SK-N-SH (cell line): ENCODE results near the gene SSX2IP.

ENCODE experiments used
- CHD2 ChIP-seq: fragments of 150-350 bp; IDR thresholded peaks from 2 replicates; pipeline ENCODE4 v1.6.1; 2018; ENCODE audit warnings: low read length; ENCODE audit not compliant: partially characterized antibody
- CTCF ChIP-seq: fragments of 200-600 bp; sonication (generic); IDR thresholded peaks from 2 replicates; pipeline ENCODE4 v1.6.1; 2017; ENCODE audit warnings: antibody characterized with exemption, mild to moderate bottlenecking, moderate library complexity
- EP300 ChIP-seq, 2 experiments: IDR thresholded peaks; 2 replicates each; pipeline versions ENCODE4 v1.4.0 to v1.6.1; 2012; ENCODE audit warnings: borderline replicate concordance in 1 of 2, low read depth in 1 of 2, low read length in 1 of 2
- IRF3 ChIP-seq: fragments of 150-350 bp; IDR thresholded peaks from 2 replicates; pipeline ENCODE4 v1.6.1; 2016; ENCODE audit warnings: mild to moderate bottlenecking, low read depth, low read length
- MAX ChIP-seq: IDR thresholded peaks from 2 replicates; pipeline ENCODE4 v1.4.0; 2012; ENCODE audit warnings: low read depth
- NFIC ChIP-seq: IDR thresholded peaks from 2 replicates; pipeline ENCODE4 v1.4.0; 2012; ENCODE audit warnings: borderline replicate concordance
- NRF1 ChIP-seq: IDR thresholded peaks from 2 replicates; pipeline ENCODE4 v1.6.1; 2012; ENCODE audit warnings: low read depth, mild to moderate bottlenecking, low read length
- PBX3 ChIP-seq: IDR thresholded peaks from 2 replicates; pipeline ENCODE4; 2012
- SIN3A ChIP-seq: IDR thresholded peaks from 2 replicates; pipeline ENCODE4 v1.6.1; 2012; ENCODE audit warnings: low read depth, mild to moderate bottlenecking, low read length, moderate library complexity, borderline replicate concordance
- TAF1 ChIP-seq: IDR thresholded peaks from 2 replicates; pipeline ENCODE4 v1.6.1; 2012; ENCODE audit warnings: low read depth, mild to moderate bottlenecking, low read length, moderate library complexity, borderline replicate concordance
- TEAD4 ChIP-seq: IDR thresholded peaks from 2 replicates; pipeline ENCODE4 v1.4.0; 2012; ENCODE audit warnings: mild to moderate bottlenecking, borderline replicate concordance; ENCODE audit not compliant: insufficient read depth
- TF ChIP-seq, protein P1 (sequence below): IDR thresholded peaks from 2 replicates; pipeline ENCODE4 v1.6.1; 2012; ENCODE audit warnings: mild to moderate bottlenecking, low read depth, low read length, moderate library complexity

- TF ChIP-seq NRF1 (no peak), CTCF (no peak), EP300 (IDR thresholded peaks at IDR 0.05; ENCODE audit: borderline replicate concordance in 1 of 2, low read depth in 1 of 2, low read length in 1 of 2) (no peak), IRF3 (no peak), TAF1 (no peak), TEAD4 (no peak), PBX3 (no peak), SIN3A (no peak), MAX (no peak), NFIC (no peak), CHD2 (no peak)
- TF ChIP-seq, protein P1, sequence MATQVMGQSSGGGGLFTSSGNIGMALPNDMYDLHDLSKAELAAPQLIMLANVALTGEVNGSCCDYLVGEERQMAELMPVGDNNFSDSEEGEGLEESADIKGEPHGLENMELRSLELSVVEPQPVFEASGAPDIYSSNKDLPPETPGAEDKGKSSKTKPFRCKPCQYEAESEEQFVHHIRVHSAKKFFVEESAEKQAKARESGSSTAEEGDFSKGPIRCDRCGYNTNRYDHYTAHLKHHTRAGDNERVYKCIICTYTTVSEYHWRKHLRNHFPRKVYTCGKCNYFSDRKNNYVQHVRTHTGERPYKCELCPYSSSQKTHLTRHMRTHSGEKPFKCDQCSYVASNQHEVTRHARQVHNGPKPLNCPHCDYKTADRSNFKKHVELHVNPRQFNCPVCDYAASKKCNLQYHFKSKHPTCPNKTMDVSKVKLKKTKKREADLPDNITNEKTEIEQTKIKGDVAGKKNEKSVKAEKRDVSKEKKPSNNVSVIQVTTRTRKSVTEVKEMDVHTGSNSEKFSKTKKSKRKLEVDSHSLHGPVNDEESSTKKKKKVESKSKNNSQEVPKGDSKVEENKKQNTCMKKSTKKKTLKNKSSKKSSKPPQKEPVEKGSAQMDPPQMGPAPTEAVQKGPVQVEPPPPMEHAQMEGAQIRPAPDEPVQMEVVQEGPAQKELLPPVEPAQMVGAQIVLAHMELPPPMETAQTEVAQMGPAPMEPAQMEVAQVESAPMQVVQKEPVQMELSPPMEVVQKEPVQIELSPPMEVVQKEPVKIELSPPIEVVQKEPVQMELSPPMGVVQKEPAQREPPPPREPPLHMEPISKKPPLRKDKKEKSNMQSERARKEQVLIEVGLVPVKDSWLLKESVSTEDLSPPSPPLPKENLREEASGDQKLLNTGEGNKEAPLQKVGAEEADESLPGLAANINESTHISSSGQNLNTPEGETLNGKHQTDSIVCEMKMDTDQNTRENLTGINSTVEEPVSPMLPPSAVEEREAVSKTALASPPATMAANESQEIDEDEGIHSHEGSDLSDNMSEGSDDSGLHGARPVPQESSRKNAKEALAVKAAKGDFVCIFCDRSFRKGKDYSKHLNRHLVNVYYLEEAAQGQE: no peak
Observed at GRCh38 chr1:84720221-84720780, 30.0 kb upstream of the SSX2IP start.
